ENCODE data around the gene COL24A1.

Gene COL24A1

GRCh38 chr1:86183810-86184209, 27.2 kb upstream of the COL24A1 start:
- TF ChIP-seq, protein P1, sequence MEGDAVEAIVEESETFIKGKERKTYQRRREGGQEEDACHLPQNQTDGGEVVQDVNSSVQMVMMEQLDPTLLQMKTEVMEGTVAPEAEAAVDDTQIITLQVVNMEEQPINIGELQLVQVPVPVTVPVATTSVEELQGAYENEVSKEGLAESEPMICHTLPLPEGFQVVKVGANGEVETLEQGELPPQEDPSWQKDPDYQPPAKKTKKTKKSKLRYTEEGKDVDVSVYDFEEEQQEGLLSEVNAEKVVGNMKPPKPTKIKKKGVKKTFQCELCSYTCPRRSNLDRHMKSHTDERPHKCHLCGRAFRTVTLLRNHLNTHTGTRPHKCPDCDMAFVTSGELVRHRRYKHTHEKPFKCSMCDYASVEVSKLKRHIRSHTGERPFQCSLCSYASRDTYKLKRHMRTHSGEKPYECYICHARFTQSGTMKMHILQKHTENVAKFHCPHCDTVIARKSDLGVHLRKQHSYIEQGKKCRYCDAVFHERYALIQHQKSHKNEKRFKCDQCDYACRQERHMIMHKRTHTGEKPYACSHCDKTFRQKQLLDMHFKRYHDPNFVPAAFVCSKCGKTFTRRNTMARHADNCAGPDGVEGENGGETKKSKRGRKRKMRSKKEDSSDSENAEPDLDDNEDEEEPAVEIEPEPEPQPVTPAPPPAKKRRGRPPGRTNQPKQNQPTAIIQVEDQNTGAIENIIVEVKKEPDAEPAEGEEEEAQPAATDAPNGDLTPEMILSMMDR (IDR thresholded peaks at IDR 0.05; ENCODE audit: insufficient read depth, low read length, missing control alignments): no peak

GRCh38 chr1:86176226-86176625, 19.7 kb upstream of the COL24A1 start:
- DNase-seq (ENCODE audit: low read depth, low spot score): no peak
- TF ChIP-seq, protein P1 (IDR thresholded peaks at IDR 0.05; ENCODE audit: insufficient read depth, low read length, missing control alignments): no peak
- H3K4me3 ChIP-seq (ENCODE audit: low read depth, low read length): no peak overlapping the region
- CTCF ChIA-PET: interaction anchor here (0.6 kb wide), 1 partner anchor 28 kb away, joined by 3 read pairs; no protein-coding TSS in a partner anchor
- POLR2A ChIA-PET: no interaction called here

More at GRCh38 chr1:86183810-86184209, 27.2 kb upstream of the COL24A1 start:
- POLR2A ChIA-PET: no interaction called here
- no peak overlapping the region for H3K4me3 ChIP-seq (ENCODE audit: low read depth, low read length)
- DNase-seq (ENCODE audit: low read depth, low spot score): no peak
- CTCF ChIA-PET: interaction anchor here (1.9 kb wide), 1 partner anchor 11 kb away, joined by 4 read pairs; no protein-coding TSS in a partner anchor

- H3K4me3 ChIP-seq (ENCODE audit: low read depth, low read length): no peak overlapping the region
- ChIA-PET CTCF (no interaction called here), POLR2A (no interaction called here)
- TF ChIP-seq, protein P1 (IDR thresholded peaks at IDR 0.05; ENCODE audit: insufficient read depth, low read length, missing control alignments): no peak
- DNase-seq (ENCODE audit: low read depth, low spot score): no peak
Measured at GRCh38 chr1:86175756-86176155, 19.2 kb upstream of the COL24A1 start.

GRCh38 chr1:86169625-86170024, 13.1 kb upstream of the COL24A1 start:
- no peak for DNase-seq (ENCODE audit: low read depth, low spot score)
- POLR2A ChIA-PET: interaction anchor here (0.5 kb wide), 1 partner anchor 135 kb away, joined by 3 read pairs; no protein-coding TSS in a partner anchor
- no peak overlapping the region for H3K4me3 ChIP-seq (ENCODE audit: low read depth, low read length)
- TF ChIP-seq, protein P1 (IDR thresholded peaks at IDR 0.05; ENCODE audit: insufficient read depth, low read length, missing control alignments): peak; percentile 15
- CTCF ChIA-PET: interaction anchor here (1.3 to 1.9 kb wide), 3 partner anchors 42 to 274 kb away, joined by 3 to 5 read pairs (median 4); no protein-coding TSS in a partner anchor

DNA sequence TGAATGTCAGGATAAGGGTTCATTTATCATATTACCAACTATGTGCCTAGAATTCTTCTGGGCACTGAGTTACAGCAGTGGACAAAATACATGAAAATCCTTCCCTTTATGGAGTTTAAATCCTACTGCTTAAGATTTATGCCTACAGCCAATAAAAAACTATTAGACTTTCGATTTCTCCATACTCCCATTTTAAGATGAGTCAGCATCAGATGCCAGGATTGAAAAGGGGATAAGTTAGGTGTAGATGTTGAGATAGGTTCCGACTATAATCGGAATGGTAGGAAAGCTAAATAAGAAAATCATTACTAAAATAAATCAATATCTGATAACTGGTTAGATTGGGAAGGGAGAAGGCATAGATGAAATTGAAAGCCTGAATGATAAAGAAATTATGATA, 3.2 kb upstream of the COL24A1 start:
- CTCF ChIA-PET: interaction anchor here (0.8 kb wide), 1 partner anchor 13 kb away, joined by 3 read pairs; no protein-coding TSS in a partner anchor
- POLR2A ChIA-PET: no interaction called here
- TF ChIP-seq, protein P1 (IDR thresholded peaks at IDR 0.05; ENCODE audit: insufficient read depth, low read length, missing control alignments): no peak
- no peak overlapping the region for H3K4me3 ChIP-seq (ENCODE audit: low read depth, low read length)
- DNase-seq (ENCODE audit: low read depth, low spot score): no peak

- H3K4me3 ChIP-seq (ENCODE audit: low read depth, low read length): peak overlapping the region; percentile 48
- no peak for DNase-seq (ENCODE audit: low read depth, low spot score)
- TF ChIP-seq, protein P1 (IDR thresholded peaks at IDR 0.05; ENCODE audit: insufficient read depth, low read length, missing control alignments): no peak
- POLR2A ChIA-PET: no interaction called here
- CTCF ChIA-PET: no interaction called here
Measured at GRCh38 chr1:86155807-86156565, 586 bp downstream of the COL24A1 start.

Measured in AG04449 (cell line).